OCI-LY1 (cell line): ENCODE measurements around the gene NDUFS5.
A peak's percentile ranks its signal among the peaks of the same experiment; 100 is the strongest.

ENCODE experiments used
- H2AFZ ChIP-seq: fragments of 200-600 bp; sonication (generic), shearing (Covaris generic); 2 replicates; pipeline ENCODE4 v1.6.0; 2014; ENCODE audit warnings: antibody characterized with exemption, mild to moderate bottlenecking, low read length
- H3F3A ChIP-seq: fragments of 200-600 bp; sonication (generic), shearing (Covaris generic); 2 replicates; pipeline ENCODE4 v1.6.0; 2014; ENCODE audit warnings: mild to moderate bottlenecking, antibody characterized with exemption, low read length, moderate library complexity; ENCODE audit not compliant: insufficient read depth
- H3K27ac ChIP-seq: fragments of 200-600 bp; sonication (generic); 2 replicates; pipeline ENCODE4 v1.5.1; 2014; ENCODE audit warnings: low read length, mixed run types, mild to moderate bottlenecking, low read depth; ENCODE audit not compliant: poor library complexity, severe bottlenecking
- H3K27me3 ChIP-seq: fragments of 200-600 bp; sonication (generic); 2 replicates; pipeline ENCODE4 v1.6.0; 2014; ENCODE audit warnings: antibody characterized with exemption, mild to moderate bottlenecking, low read length, moderate library complexity; ENCODE audit not compliant: insufficient read depth
- H3K36me3 ChIP-seq: fragments of 200-600 bp; sonication (generic); 2 replicates; pipeline ENCODE4 v1.6.1; 2014; ENCODE audit warnings: mild to moderate bottlenecking, antibody characterized with exemption, low read length, moderate library complexity, mixed read lengths; ENCODE audit not compliant: insufficient read depth
- H3K4me1 ChIP-seq: fragments of 200-600 bp; sonication (generic); 2 replicates; pipeline ENCODE4 v1.5.1; 2014; ENCODE audit warnings: mild to moderate bottlenecking, low read length, moderate library complexity; ENCODE audit not compliant: insufficient read depth, severe bottlenecking
- H3K4me2 ChIP-seq: fragments of 200-600 bp; sonication (generic), shearing (Covaris generic); 2 replicates; pipeline ENCODE4 v1.6.1; 2014; ENCODE audit warnings: low read length
- H3K4me3 ChIP-seq: fragments of 200-600 bp; sonication (generic); 2 replicates; pipeline ENCODE4 v1.5.1; 2014; ENCODE audit warnings: low read length, low read depth, mild to moderate bottlenecking, mixed read lengths; ENCODE audit not compliant: poor library complexity, severe bottlenecking
- H3K79me2 ChIP-seq: fragments of 200-600 bp; shearing (Covaris generic); 2 replicates; pipeline ENCODE4 v1.6.1; 2016; ENCODE audit warnings: mixed run types, low read length, mixed read lengths; ENCODE audit not compliant: insufficient read depth
- H3K9ac ChIP-seq: fragments of 200-600 bp; sonication (generic), shearing (Covaris generic); 2 replicates; pipeline ENCODE4 v1.6.1; 2014; ENCODE audit warnings: mild to moderate bottlenecking, low read length, mixed read lengths
- H3K9me2 ChIP-seq: fragments of 200-600 bp; sonication (generic), shearing (Covaris generic); 2 replicates; pipeline ENCODE4 v1.6.1; 2014; ENCODE audit warnings: low read depth, mild to moderate bottlenecking, low read length, mixed read lengths
- H3K9me3 ChIP-seq: fragments of 200-600 bp; shearing (Covaris generic); 2 replicates; pipeline ENCODE4 v1.6.1; 2014; ENCODE audit warnings: low read length, mixed read lengths
- H4K20me1 ChIP-seq: fragments of 200-600 bp; sonication (generic), shearing (Covaris generic); 2 replicates; pipeline ENCODE4 v1.6.0; 2016; ENCODE audit warnings: mild to moderate bottlenecking, low read length; ENCODE audit not compliant: insufficient read depth
- EZH2 ChIP-seq: fragments of 200-600 bp; sonication (generic), shearing (Covaris generic); IDR thresholded peaks from 2 replicates; pipeline ENCODE4 v1.8.0; 2017; ENCODE audit warnings: borderline replicate concordance, mixed run types, mild to moderate bottlenecking, antibody characterized with exemption, low read length, moderate library complexity, mixed read lengths
- TF ChIP-seq, protein P1 (sequence below): fragments of 200-600 bp; sonication (generic), shearing (Covaris generic); IDR thresholded peaks from 2 replicates; pipeline ENCODE4 v1.5.1; 2017; ENCODE audit warnings: mild to moderate bottlenecking, antibody characterized with exemption, low read length, moderate library complexity, mixed read lengths

The NDUFS5 gene

DNA sequence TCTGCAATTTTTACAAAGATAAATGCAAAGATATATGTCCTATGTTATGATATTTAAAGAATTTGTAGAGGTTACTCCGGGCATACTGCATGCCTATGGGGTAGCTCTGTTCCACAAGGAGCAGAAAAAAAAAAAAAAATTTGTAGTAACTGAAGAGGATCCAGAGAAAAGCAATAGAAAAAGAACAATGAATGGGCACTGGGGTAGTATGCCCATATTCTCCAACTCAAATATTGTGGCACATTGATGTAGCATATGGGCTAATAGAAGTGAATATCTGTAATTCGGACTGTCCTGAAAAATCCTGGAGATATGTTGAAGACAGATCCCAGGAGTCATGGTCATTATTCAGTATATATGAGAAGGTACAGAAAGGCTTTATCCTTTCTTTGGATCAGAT, 36.2 kb upstream of the NDUFS5 start:
- H3K4me3 ChIP-seq, result no peak overlapping the region
- H3K4me2 ChIP-seq, result peak overlapping the region; percentile 80; the same call in 1 of the 2 replicates
- H2AFZ ChIP-seq, result no peak overlapping the region

GRCh38 chr1:38990386-38990737, 35.8 kb upstream of the NDUFS5 start:
- peak overlapping the region; percentile 94 for H3K4me3 ChIP-seq
- no peaks in the 10 kb centered on the region for H3F3A ChIP-seq
- H3K4me1 ChIP-seq, result peaks cover 23% of the 10 kb centered on the region
- peaks cover 37% of the 10 kb centered on the region for H3K79me2 ChIP-seq
- no peaks in the 10 kb centered on the region for H3K9me2 ChIP-seq
- H2AFZ ChIP-seq, result peak overlapping the region; percentile 77; the same call in 1 of the 2 replicates
- TF ChIP-seq EZH2, result no peak
- TF ChIP-seq, protein P1, sequence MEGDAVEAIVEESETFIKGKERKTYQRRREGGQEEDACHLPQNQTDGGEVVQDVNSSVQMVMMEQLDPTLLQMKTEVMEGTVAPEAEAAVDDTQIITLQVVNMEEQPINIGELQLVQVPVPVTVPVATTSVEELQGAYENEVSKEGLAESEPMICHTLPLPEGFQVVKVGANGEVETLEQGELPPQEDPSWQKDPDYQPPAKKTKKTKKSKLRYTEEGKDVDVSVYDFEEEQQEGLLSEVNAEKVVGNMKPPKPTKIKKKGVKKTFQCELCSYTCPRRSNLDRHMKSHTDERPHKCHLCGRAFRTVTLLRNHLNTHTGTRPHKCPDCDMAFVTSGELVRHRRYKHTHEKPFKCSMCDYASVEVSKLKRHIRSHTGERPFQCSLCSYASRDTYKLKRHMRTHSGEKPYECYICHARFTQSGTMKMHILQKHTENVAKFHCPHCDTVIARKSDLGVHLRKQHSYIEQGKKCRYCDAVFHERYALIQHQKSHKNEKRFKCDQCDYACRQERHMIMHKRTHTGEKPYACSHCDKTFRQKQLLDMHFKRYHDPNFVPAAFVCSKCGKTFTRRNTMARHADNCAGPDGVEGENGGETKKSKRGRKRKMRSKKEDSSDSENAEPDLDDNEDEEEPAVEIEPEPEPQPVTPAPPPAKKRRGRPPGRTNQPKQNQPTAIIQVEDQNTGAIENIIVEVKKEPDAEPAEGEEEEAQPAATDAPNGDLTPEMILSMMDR, result no peak
- no peaks in the 10 kb centered on the region for H4K20me1 ChIP-seq
- peaks cover 26% of the 10 kb centered on the region for H3K36me3 ChIP-seq
- H3K9ac ChIP-seq, result peak overlapping the region; percentile 56
- H3K9me3 ChIP-seq, result no peaks in the 10 kb centered on the region
- H3K4me2 ChIP-seq, result peak overlapping the region; percentile 80
- H3K27me3 ChIP-seq, result no peaks in the 10 kb centered on the region
- H3K27ac ChIP-seq, result peak overlapping the region; percentile 69

More for the DNA sequence above, 36.2 kb upstream of the NDUFS5 start:
- Histone ChIP-seq H3F3A (no peaks in the 10 kb centered on the region), H3K27ac (no peak overlapping the region), H3K4me1 (peaks cover 23% of the 10 kb centered on the region), H3K9me2 (no peaks in the 10 kb centered on the region), H3K27me3 (no peaks in the 10 kb centered on the region), H3K9me3 (no peaks in the 10 kb centered on the region), H3K36me3 (peaks cover 23% of the 10 kb centered on the region; the same call in 1 of the 2 replicates), H3K79me2 (peaks cover 33% of the 10 kb centered on the region), H3K9ac (no peak overlapping the region), H4K20me1 (no peaks in the 10 kb centered on the region)
- TF ChIP-seq, protein P1, result no peak
- TF ChIP-seq EZH2, result no peak

GRCh38 chr1:38990738-38991637, 35.2 kb upstream of the NDUFS5 start, which contains the start of gene AKIRIN1:
Gene AKIRIN1 (plus strand): TSS chr1:38991276. CDS start chr1:38991381, 105 bp downstream.
- Histone ChIP-seq H3K79me2 (peaks cover 40% of the 10 kb centered on the region), H2AFZ (peak within 1 kb of the TSS; percentile 77; the same call in 1 of the 2 replicates), H4K20me1 (no peaks in the 10 kb centered on the region), H3K36me3 (peaks cover 33% of the 10 kb centered on the region), H3K9me3 (no peaks in the 10 kb centered on the region), H3K27ac (peak within 1 kb of the TSS; percentile 69), H3K9ac (peak within 1 kb of the TSS; percentile 86), H3K4me2 (peak within 1 kb of the TSS; percentile 95), H3F3A (no peaks in the 10 kb centered on the region), H3K27me3 (no peaks in the 10 kb centered on the region), H3K4me1 (peaks cover 25% of the 10 kb centered on the region), H3K4me3 (peak within 1 kb of the TSS; percentile 94), H3K9me2 (no peaks in the 10 kb centered on the region)
- TF ChIP-seq, protein P1, result no peak
- TF ChIP-seq EZH2, result no peak
